ENCODE results near the gene ARFRP1. TPM values are rescaled to one million over a fixed set of nuclear protein-coding genes. Genes with fewer than 3 reads are reported as not detected.
"Not testable (repeated sequence)": the region's sequence is repeated elsewhere in the genome, so short reads cannot be mapped to it uniquely, and the experiment has no call there.

The ARFRP1 gene
- polyA plus RNA-seq, 12 donors: 21.0 to 29.5 (median 23.0) TPM; not detected in 1

DNA sequence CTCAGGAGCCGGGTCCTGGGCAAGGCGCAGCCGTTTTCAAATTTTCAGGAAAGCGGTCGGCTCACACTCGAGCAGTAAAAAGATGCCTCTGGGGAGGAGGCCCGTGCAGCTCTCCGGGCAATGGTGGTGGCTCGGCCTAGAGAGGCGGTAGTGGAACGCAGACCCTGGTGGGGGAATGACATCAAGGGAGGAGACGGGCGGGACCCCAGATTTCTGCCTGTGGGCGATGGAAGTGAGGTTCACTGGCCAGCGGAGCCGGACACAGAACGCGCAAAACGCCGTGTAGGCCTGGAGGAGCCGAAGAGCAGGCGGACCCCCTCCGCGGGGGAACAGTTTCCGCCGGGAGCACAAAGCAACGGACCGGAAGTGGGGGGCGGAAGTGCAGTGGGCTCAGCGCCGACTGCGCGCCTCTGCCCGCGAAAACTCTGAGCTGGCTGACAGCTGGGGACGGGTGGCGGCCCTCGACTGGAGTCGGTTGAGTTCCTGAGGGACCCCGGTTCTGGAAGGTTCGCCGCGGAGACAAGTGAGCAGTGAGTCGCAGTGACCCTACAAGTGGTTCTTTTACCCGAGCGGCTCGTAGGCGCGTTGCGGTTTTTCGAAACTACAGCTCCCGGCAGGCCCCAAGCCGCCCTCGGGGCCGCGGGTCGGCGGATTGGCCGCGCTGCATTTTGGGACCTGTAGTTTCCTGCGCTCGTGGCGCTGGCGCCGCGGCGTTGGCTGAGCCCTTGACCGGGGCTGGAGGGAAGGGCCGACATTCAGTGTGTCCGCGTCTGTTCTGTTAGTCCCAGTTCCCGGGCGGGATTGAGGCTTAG lies 49.6 kb downstream of the ARFRP1 start, which contains the start of gene RTEL1:
Gene RTEL1, plus strand, starts transcription at position 376 of the 812 bp plus-strand sequence. CDS start 1,091 bp downstream, outside the sequence.
- DNase-seq: peak; percentile 96

DNA sequence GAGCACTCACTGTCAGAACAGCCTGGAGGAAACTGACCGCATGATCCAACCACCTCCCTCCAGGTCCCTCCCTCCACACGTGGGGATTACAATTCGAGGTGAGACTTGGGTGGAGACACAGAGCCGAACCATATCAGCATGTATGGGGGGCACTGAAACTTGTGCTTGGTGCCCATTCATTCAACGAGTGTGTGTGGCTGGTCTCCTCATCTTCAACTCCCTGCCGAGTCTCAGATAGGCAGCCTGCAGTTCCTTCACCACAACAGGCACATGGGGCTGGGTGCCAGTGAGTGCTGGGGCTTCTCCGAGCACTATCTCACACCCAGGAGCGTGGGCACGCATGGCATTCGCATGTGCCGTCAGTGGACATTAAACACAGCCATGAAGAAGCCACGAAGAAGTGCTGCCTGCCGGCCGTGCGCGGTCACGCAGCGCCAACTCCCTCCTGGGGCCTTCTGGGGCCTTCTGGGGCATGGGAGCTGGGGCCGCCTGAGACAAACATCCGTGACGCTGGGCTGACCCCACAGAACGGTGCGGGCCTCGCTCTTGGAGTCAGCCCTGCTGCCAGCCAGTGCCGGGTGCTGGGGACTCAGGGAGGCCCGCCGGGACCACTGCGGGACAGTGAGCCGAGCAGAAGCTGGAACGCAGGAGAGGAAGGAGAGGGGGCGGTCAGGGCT lies 50.4 kb downstream of the ARFRP1 start:
- DNase-seq: no peak

DNA sequence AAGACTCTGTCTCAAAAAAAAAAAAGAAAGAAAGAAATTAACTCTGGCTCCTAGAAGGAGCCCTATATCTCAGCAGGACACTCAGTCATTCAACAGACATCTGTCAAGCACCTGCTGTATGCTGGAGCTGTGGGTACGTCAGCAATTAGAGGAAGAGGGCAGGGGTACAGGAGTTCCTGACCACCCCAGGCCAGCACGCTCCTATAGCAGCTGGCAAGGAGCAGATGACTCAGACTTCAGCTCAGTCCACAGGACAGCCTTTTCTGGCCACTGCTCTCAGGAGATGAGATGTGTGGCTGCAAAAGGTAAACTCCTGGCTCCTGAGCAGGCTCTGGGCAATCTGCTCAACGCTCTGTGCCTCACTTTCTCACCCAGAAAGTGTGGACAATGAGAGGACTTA lies 51.3 kb downstream of the ARFRP1 start:
- DNase-seq: no peak

DNA sequence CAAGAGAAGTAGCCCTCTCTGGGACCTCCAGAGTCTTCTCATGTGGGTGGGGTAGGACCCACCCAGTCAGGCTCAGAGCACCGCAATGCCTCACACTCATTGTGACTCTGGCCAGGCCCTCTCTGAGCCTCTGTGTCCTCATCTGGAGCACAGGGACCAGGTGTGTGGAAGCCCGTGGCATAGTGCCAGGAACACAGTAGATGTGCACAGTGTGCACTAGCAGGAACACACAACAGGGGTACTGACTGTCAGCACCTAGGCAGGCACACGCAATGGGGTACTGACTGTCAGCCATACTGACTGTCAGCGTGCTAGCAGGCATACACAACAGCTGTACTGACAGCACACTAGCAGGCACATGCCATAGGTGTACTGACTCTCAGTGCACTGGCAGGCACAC lies 52.5 kb downstream of the ARFRP1 start:
- DNase-seq: no peak

DNA sequence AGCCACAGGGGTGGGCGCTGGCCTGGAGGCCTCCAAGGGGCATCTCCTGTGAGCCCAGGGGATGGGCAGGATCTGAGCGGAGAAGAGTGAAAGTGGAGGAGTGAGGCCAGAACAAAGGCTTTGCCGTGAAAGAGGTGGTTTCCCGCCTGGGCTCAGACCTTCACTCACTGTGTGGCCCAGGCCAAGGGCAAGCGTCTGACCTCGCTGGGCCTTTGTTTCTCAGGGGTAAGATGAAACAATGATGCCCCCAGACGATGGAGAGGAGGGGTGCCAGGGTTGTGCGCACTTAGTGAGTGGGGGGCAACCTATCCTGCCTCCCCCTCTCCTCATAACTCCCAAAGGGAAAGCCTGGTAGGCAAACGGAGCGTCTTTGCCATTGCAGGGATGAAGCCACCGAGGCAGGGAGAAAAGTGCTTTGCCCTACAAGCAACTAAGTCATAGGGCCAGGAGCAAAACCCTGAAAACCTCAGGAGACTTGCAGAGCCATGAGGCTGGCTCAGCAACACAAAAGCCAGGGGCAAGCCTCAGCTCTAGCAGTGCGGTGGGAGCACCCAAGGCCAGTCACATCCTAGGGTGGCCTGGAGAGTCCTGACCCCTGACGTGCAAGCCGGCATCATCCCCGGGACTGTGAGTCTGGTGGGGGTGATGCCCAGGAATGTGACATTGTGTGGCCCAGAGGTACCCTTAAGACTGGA lies 53.7 kb downstream of the ARFRP1 start:
- DNase-seq: no peak

DNA sequence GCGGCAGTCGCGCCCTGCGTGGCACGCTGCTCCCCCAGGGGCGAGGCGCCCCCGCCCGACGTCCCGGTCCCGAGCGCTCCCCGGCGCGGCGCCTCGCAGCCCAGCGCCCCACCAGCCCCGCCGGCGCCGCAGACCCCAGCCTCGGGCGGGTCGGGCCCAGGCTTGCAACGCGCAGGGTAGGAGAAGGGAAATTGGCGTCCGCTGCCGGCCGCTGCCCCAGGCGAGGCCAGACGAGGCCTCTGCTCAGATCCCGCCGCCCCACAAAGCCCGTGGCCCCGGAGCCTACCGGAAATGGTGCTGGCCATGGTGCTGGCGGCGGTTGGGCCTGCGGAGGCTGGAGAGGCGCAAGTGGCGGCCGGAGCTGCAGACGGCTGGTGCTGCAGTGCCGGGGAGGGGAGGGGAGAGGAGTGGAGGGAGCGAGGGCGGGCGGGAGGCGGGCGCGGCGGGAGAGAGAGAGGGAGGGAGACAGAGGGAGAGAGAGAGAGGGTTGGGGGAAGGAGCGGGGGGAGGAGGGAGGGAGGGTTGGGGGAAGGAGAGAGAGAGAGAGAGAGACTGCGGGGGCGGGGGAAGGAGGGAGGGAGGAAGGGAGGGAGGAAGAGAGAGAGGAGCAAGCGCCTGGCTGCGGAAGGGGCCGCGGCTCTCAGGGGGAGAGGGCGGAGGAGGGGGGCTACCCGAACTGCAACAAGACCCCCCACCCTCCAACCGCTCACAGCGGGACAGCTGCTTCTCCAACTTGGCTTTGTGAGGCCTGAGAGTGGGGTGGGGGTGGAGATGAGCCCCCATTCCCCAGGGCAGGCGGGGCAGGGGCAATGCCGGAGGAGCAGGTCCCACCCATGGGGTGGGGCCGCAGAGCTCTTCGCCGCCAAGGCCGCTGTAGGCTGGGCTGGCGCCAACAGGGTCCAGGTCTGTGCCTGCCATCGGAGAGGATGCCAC lies 54.5 kb downstream of the ARFRP1 start, which contains the start of gene STMN3:
Gene STMN3, minus strand, starts transcription at position 384 of the 933 bp plus-strand sequence. Its CDS starts 79 bp downstream, at position 305.
- peak; percentile 89 for DNase-seq

DNA sequence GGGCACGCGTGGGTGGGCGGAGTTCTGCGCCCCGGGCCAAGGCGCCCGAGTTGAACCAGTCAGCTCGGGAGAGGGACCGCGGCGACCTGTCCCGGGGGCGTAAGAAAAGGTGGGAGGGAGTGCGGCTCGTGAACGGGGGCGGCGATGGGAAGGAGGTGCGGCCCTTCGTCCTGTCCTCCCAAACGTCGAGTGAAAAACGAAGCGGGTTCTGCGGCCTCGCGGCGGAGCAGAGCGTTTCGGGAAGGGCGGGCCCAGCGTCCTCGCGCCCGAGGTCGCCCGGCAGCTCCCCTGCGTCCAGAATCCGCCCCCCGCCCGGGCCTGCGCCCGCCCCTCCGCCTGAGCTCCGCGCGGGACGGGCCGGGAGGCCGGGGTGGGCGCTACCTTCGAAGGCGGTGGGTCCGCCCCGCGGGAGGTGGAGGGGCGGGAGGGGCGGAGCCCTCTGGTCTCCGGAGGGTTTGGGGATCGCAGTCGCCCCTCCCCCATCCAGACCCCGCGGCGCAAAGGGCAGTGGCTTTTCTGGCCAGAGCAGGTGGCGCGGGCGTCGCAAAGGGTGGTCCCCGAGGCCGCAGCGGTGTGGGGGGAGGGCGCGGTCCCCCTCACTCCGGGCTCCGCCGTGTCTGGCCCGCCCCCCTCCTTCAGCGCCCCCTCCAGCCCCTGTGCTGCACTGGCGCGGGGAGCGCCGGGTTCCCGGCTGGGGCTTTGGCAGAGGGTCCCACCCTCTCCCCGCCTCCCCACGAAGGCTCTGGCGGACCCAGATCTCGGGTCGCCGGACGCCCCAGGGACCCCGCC lies 55.4 kb downstream of the ARFRP1 start:
- no peak for DNase-seq

DNA sequence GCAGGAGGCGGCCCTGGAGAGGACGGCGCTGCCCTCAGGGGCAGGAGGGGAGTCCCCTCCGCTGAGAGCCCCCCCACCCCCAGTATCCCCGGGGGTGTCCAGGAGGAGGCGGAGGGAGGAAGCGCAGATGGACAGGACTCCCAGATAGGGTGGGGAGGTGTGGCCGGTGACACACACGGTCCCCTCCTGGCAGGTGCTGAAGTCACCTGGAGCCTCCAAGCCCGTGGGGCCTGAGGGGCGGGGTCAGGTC lies 55.9 kb downstream of the ARFRP1 start:
- DNase-seq: no peak

DNA sequence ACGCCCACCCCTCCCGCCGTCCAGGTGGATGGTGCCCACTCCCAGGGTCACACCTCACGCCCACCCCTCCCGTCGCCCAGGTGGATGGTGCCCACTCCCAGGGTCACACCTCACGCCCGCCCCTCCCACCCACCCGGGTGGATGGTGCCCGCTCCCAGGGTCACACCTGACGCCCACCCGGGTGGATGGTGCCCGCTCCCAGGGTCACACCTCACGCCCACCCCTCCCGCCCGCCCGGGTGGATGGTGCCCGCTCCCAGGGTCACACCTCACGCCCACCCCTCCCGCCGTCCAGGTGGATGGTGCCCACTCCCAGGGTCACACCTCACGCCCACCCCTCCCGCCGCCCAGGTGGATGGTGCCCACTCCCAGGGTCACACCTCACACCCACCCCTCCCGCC lies 57.3 kb downstream of the ARFRP1 start:
- not testable (repeated sequence) for DNase-seq

DNA sequence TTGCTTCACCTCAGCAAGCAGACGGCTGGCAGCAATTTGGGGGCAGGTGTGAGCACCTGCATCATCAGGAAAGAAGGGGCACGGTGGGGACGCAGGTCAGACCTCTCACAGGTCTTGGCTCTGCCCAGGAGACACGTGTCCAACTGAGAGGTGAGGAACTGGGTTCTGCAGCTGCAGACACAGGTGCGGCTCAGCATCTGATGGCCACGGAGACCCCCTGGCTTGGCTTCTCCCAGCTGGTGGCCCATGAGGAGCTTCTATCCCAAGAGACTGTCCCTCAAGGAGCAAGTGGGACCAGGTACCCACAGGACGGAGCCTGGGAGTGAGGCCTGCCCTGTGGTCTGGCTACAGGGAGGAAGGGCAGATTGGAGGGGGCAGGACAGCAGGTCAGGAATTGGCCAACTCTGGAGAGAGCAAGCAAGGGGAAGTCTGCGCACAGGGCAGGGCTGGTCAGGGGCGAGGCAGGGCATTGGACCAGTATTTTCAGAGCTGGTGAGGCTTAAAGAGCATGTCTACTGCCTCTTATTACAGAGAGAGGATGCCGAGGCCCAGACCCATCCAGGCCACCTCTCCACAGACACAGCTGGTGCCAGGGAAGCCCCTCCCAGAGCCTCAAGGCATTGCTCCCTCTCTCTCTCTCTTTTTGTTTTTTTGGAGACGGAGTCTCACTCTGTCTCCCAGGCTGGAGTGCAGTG lies 58.7 kb downstream of the ARFRP1 start:
- no peak for DNase-seq

Other genes with a start within 250 kb of the ARFRP1 start
- 1 to 10 TPM in 11 of 12 donors, not detected in 1; 1.6 to 5.4 (median 2.9) TPM for gene KCNQ2, start 235.3 kb downstream of the ARFRP1 start, polyA plus RNA-seq (ENCODE audit: insufficient read length in 12 of 12)
- 1,000 to 10,000 TPM in 1 of 12 donors, 100 to 1,000 TPM in 11; 241 to 1,389 (median 612) TPM for gene EEF1A2, start 208.9 kb downstream of the ARFRP1 start, polyA plus RNA-seq (ENCODE audit: insufficient read length in 12 of 12)
- gene PPDPF, start 187.2 kb downstream of the ARFRP1 start, polyA plus RNA-seq (ENCODE audit: insufficient read length in 12 of 12): 1,000 to 10,000 TPM in 1 of 12 donors, 100 to 1,000 TPM in 11; 125 to 1,559 (median 193) TPM
- gene PTK6, start 170.6 kb downstream of the ARFRP1 start, polyA plus RNA-seq (ENCODE audit: insufficient read length in 12 of 12): 1 to 10 TPM in 1 of 12 donors, under 1 TPM in 9, not detected in 2; 0.14 to 1.4 (median 0.35) TPM
- gene SRMS, start 160.2 kb downstream of the ARFRP1 start, polyA plus RNA-seq (ENCODE audit: insufficient read length in 12 of 12): under 1 TPM in 1 of 12 donors, not detected in 11; 0.08 TPM
- gene FNDC11, start 153.8 kb downstream of the ARFRP1 start, polyA plus RNA-seq (ENCODE audit: insufficient read length in 12 of 12): under 1 TPM in 8 of 12 donors, not detected in 4; 0.07 to 0.81 (median 0.17) TPM
- gene HELZ2, start 133.7 kb downstream of the ARFRP1 start, polyA plus RNA-seq (ENCODE audit: insufficient read length in 12 of 12): 10 to 100 TPM in 3 of 12 donors, 1 to 10 TPM in 8, not detected in 1; 4.3 to 18.8 (median 6.4) TPM
- gene GMEB2, start 80.9 kb downstream of the ARFRP1 start, polyA plus RNA-seq (ENCODE audit: insufficient read length in 12 of 12): 10 to 100 TPM in 1 of 12 donors, 1 to 10 TPM in 10, not detected in 1; 5.8 to 11.0 (median 7.1) TPM
- gene STMN3, start 54.6 kb downstream of the ARFRP1 start, polyA plus RNA-seq (ENCODE audit: insufficient read length in 12 of 12): 10 to 100 TPM in 9 of 12 donors, 1 to 10 TPM in 2, not detected in 1; 8.8 to 48.5 (median 11.5) TPM
- 10 to 100 TPM in 7 of 12 donors, 1 to 10 TPM in 4, not detected in 1; 8.2 to 18.1 (median 10.8) TPM for gene RTEL1, start 49.7 kb downstream of the ARFRP1 start, polyA plus RNA-seq (ENCODE audit: insufficient read length in 12 of 12)
- 1 to 10 TPM in 6 of 12 donors, under 1 TPM in 4, not detected in 2; 0.34 to 5.1 (median 1.3) TPM for gene TNFRSF6B, start 11.3 kb downstream of the ARFRP1 start, polyA plus RNA-seq (ENCODE audit: insufficient read length in 12 of 12)
- gene ZGPAT, start 63 bp upstream of the ARFRP1 start, polyA plus RNA-seq (ENCODE audit: insufficient read length in 12 of 12): 10 to 100 TPM in 11 of 12 donors, not detected in 1; 10.3 to 44.2 (median 12.0) TPM
- gene LIME1, start 28.7 kb upstream of the ARFRP1 start, polyA plus RNA-seq (ENCODE audit: insufficient read length in 12 of 12): 10 to 100 TPM in 1 of 12 donors, 1 to 10 TPM in 10, not detected in 1; 1.9 to 11.8 (median 3.6) TPM
- gene SLC2A4RG, start 31.8 kb upstream of the ARFRP1 start, polyA plus RNA-seq (ENCODE audit: insufficient read length in 12 of 12): 100 to 1,000 TPM in 8 of 12 donors, 10 to 100 TPM in 3, not detected in 1; 81.5 to 182 (median 102) TPM
- gene ZBTB46, start 123.3 kb upstream of the ARFRP1 start, polyA plus RNA-seq (ENCODE audit: insufficient read length in 12 of 12): 10 to 100 TPM in 10 of 12 donors, 1 to 10 TPM in 1, not detected in 1; 9.7 to 23.8 (median 15.9) TPM
- not detected for gene ABHD16B, start 153.5 kb upstream of the ARFRP1 start, polyA plus RNA-seq (ENCODE audit: insufficient read length in 12 of 12)
- 10 to 100 TPM in 11 of 12 donors, not detected in 1; 69.3 to 87.5 (median 77.7) TPM for gene TPD52L2, start 157.3 kb upstream of the ARFRP1 start, polyA plus RNA-seq (ENCODE audit: insufficient read length in 12 of 12)
- gene DNAJC5, start 187.2 kb upstream of the ARFRP1 start, polyA plus RNA-seq (ENCODE audit: insufficient read length in 12 of 12): 10 to 100 TPM in 11 of 12 donors, not detected in 1; 22.3 to 35.9 (median 29.6) TPM
- gene UCKL1, start 248.4 kb upstream of the ARFRP1 start, polyA plus RNA-seq (ENCODE audit: insufficient read length in 12 of 12): 10 to 100 TPM in 11 of 12 donors, not detected in 1; 30.4 to 59.8 (median 44.2) TPM

Measured in muscle of arm (tissue), 12 donors.